Peyer's patch (tissue), 4 donors: ENCODE measurements around the gene SFTPB.
"Not testable (repeated sequence)": the region's sequence is repeated elsewhere in the genome, so short reads cannot be mapped to it uniquely, and the experiment has no call there.

ENCODE experiments used
- POLR2A ChIP-seq, 2 donors: fragments of 450-650 bp; IDR thresholded peaks; one replicate each; pipeline ENCODE4 v1.5.1; 2017; ENCODE audit warnings: antibody characterized with exemption in 2 of 2, mild to moderate bottlenecking in 2 of 2, moderate library complexity in 2 of 2
- TF ChIP-seq, protein P1 (sequence below), 6 experiments: fragments of 450-650 bp in 4 of 6; fragments of 200-600 bp in 2 of 6; sonication (generic) in 1 of 6; IDR thresholded peaks; one replicate each; pipeline ENCODE4 v1.5.1; 2017 to 2019; ENCODE audit warnings: antibody characterized with exemption in 6 of 6, mild to moderate bottlenecking in 3 of 6, moderate library complexity in 1 of 6

- TF ChIP-seq, protein P1, sequence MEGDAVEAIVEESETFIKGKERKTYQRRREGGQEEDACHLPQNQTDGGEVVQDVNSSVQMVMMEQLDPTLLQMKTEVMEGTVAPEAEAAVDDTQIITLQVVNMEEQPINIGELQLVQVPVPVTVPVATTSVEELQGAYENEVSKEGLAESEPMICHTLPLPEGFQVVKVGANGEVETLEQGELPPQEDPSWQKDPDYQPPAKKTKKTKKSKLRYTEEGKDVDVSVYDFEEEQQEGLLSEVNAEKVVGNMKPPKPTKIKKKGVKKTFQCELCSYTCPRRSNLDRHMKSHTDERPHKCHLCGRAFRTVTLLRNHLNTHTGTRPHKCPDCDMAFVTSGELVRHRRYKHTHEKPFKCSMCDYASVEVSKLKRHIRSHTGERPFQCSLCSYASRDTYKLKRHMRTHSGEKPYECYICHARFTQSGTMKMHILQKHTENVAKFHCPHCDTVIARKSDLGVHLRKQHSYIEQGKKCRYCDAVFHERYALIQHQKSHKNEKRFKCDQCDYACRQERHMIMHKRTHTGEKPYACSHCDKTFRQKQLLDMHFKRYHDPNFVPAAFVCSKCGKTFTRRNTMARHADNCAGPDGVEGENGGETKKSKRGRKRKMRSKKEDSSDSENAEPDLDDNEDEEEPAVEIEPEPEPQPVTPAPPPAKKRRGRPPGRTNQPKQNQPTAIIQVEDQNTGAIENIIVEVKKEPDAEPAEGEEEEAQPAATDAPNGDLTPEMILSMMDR (IDR thresholded peaks at IDR 0.05), result not testable (repeated sequence)
- TF ChIP-seq POLR2A (IDR thresholded peaks at IDR 0.05), result not testable (repeated sequence)
These were observed 2.4 kb upstream of the SFTPB start for GRCh38 chr2:85670416-85670815.
